NCI-H2081 treated with DMSO at 0.1 percent for 48 hours (cell line): ENCODE measurements around the gene SPATA25.
"Not testable (repeated sequence)": the region's sequence is repeated elsewhere in the genome, so short reads cannot be mapped to it uniquely, and the experiment has no call there.

Source experiments
- DNase-seq: peaks from one replicate; lab custom pipeline; 2025; lab: John Stamatoyannopoulos, UW

The SPATA25 gene

DNA sequence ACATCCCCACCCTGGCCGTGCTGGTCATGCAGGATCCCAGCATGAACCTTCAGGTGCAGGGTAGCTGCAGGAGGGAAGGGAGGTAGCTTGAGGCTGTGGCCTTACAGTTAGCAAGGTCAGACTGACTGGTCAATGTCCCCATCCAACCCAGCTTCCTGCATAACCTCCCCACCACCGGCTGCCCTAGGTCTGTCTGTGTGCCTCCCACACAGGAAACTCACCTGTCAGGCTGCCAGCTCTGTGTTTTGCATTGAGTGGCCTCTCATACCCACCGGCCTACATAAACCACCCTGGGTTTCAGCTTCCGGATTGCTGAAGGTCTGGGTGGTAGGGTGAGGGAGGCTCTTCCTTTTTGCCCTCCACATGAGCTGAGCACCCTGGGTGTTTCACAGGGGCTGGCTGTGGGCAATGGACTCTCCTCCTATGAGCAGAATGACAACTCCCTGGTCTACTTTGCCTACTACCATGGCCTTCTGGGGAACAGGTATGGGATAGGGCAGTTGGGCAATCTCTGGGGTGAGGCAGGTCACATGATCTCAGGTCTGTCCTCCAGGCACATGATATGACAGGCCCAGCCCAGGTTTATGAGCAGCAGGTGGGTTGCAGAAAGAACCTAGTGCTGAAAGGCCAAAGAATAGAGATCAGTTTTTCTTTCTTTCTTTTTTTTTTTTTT lies 5.5 kb upstream of the SPATA25 start:
- no peak for DNase-seq

DNA sequence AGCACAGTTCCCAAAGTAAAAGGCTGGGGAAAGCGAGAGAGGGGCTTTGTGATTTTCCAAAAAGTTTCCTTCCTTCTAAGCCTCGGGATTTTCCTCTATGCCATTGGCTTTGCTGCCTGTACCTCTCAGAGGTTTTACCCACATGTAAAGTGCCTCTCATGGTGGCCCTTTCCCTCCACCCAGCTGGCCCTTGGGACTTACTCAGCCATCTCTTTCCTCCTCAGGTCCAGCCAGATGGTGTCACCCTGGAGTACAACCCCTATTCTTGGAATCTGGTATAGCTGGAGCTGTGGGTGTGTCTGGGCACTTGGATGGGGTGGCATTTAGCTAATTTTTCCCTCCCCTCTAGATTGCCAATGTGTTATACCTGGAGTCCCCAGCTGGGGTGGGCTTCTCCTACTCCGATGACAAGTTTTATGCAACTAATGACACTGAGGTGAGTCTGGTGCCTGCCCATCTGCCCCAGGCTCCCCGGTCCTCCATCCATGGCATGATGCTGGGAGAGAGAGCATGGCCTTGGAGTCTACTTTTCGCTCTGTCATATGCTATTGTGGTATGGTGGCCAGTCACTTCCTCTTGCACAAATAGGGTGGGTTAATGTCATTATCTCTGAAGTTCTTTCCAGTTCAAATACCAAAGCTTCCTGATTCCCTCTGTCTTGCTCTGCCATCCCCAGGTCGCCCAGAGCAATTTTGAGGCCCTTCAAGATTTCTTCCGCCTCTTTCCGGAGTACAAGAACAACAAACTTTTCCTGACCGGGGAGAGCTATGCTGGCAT lies 4.8 kb upstream of the SPATA25 start:
- no peak for DNase-seq

DNA sequence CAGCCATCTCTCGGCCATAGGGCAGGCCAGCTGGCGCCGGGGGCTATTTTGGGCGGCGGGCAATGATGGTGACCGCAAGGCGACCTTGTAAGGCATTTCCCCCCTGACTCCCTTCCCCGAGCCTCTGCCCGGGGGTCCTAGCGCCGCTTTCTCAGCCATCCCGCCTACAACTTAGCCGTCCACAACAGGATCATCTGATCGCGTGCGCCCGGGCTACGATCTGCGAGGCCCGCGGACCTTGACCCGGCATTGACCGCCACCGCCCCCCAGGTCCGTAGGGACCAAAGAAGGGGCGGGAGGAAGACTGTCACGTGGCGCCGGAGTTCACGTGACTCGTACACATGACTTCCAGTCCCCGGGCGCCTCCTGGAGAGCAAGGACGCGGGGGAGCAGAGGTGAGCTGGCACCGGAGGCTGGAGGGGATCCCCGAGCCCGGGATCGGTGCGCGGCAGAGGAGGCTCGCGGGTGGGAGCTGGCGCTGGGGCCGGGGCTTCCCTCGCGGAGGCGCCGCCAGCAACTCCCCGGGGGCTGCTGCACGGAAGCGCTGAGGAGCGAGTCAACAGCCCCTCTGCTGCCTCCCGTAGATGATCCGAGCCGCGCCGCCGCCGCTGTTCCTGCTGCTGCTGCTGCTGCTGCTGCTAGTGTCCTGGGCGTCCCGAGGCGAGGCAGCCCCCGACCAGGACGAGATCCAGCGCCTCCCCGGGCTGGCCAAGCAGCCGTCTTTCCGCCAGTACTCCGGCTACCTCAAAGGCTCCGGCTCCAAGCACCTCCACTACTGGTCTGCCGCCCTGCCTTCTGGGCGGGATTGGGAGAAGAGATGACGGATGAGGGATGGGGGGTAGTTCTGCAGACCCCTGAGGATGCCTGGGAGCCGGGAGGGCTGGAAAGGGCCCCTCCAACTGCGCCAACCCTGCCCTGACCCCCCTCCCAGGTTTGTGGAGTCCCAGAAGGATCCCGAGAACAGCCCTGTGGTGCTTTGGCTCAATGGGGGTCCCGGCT lies 3.9 kb upstream of the SPATA25 start, which contains the start of the genes CTSA and NEURL2:
CTSA (plus strand) TSS at position 351 of the 999 bp plus-strand sequence; CDS start at position 585, 234 bp downstream.
NEURL2 (minus strand) TSS at position 224 of the 999 bp plus-strand sequence; CDS start at position 7, 217 bp downstream.
- DNase-seq: no peak

DNA sequence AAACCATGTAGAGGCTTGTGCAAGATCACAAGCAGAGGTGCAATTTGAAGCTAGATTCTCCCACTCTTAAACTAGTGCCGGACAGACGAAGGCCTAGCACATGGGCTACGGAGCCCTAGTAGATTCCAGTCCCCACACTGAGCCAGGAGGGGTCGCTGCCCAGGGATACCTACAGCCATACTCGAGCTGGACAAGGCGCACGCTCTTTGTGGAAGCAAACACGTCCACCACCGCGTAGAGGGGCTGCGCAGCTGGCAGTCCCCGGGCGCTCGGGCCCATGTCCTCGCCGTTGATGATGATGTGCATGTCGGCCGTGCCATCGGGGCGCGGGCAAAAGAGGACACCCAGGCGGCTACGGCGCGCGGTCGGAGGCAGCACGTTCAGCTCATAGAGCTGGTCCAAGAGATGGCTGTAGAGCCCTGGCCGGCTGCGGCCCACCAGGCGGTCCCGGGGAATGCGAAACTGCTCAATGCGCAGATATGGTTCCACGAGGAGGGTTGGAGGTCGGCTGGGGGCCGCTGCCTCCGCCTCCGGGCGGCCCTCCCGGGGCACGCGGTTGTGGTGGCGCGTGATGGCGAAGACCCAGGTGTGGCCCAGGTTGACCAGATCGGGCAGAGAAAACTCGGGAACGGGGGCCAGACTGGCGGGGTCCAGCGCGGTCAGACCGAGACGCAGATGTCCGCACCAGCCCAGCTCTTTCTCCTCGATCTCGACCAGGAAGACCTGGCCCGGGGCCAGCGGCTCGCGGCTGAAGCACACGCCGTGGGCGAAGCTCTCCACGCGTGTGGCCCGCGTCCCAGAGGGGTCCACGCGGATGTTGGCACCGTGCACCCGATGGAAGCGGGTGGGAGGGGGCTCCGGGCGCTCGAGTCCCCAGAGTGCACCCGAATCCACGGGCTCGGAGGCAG lies 2.9 kb upstream of the SPATA25 start:
- DNase-seq: no peak

DNA sequence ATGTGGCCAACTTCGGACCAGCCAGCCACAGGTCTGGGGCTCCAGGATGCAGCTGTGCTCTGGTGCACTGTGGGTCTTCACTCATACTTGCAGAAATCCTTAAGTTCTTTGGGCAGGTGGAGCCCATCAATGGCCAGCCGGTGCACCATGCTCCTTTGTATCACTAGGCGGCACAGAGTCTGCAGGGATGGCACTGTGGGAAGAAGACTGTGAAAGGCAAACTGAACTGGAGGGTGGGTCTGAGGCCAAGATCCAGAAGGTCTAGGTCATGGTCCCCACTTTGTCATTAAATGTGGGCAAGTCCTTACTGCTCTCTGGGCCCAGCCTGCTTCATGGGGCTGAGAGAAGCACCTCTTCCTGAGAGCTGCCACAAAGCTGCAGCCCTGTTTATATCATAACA lies 1.3 kb upstream of the SPATA25 start:
- no peak for DNase-seq

DNA sequence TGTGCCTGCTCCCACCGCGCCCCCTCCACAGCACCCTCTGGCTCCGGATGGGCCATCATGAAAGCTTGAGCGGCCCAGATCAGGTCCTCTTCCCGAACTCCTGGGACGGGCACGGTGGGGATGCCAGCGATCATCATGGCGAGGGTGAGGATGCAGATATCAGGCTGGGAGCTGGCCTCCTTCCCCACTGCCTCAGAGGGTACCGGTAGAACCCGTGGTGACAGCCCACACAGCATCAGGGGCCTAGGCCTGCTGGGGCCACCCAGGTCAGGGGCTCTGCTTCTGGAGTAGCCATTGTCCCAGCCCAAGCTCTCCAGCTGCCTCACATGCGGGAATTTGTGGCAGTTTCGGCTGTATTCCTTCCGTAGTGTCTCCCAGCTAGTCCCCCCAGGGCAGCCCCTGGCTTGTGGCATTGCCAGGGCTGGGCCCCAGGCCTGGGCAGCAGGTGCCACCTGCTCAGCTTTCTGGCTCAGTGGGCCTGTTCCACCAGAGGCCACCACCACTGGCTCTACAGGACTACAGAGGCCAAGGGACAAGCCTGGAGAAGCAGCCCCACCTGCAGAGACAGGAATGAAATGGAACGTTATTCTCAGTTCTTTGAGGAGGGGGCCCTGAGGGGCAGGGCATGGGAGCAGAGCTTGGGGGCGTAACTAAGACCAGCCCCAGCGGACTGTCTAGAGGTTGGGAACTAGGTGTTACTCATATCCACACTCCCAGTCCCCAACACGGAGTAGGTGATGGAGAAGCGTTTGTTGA lies 654 bp downstream of the SPATA25 start:
- no peak for DNase-seq

DNA sequence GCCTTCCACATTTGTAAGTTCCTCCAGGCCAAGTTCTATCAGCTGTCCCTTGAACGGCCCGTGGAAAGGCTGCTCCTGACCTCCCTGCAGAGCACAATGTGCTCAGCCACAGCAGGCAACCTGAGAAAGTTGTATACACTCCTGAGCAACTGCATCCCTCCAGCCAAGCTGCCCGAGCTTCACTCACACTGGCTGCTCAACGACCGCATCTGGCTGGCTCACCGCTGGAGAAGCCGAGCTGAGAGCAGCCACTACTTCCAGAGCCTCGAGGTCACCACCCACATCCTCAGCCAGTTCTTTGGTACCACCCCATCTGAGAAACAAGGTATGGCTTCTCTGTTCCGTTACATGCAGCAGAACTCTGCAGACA lies 4.3 kb downstream of the SPATA25 start:
- DNase-seq: no peak

DNA sequence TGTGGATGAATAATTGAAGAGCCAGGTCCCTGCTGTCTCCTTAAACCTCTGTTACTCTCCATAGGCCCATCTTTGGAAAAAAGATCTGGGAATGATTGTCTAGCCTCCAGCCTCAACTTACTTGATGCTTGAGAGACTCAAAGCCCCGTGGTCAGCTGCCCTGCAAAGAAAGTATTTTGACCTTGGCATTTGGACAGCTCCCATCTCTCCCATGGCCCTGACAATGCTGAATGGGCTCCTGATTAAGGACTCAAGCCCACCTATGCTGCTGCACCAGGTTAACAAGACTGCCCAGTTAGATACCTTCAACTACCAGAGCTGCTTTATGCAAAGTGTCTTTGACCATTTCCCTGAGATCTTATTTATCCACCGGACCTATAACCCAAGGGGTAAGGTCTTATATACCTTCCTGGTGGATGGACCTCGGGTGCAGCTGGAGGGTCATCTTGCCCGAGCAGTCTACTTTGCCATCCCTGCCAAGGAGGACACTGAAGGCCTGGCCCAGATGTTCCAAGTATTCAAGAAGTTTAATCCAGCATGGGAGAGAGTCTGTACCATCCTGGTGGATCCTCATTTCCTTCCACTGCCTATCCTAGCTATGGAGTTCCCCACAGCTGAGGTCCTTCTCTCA lies 4.8 kb downstream of the SPATA25 start:
- DNase-seq: no peak

DNA sequence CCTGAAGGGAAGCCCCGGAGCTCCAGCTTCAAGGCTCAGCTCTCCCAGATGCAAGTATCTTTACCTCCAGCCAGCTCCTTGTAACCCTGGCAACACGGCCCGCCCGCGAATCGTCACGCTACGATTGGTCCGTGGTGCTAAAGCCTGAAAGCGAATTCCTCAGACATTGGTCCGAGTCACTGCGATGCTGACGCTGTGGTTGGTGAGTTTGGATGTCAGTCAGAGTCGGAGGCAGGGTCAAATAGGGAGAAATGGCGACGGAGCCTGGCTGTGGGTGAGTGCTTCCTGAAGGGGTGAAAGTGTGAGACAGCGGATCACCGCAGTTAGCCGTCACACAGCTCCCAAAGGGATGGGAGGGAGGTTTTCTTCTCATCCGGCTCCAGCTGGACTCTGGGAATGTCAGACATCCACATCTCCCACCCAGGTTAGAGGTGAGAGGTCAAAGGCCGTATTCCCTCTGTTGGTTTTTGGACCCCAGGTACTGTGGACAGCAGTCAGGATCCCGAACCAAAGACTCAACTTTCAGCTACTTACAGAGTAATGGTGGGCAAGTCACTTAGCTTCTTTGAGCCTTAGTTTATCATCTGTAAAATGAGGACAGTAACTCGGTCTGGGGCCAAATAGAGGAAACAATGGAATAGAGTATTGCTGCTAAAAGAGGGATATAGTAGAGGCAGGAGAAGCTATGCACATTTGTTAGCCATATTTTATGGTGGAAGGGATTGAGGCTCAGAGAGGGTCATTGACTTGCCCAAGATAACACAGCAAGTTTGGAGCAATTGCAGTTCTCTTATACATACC lies 6.2 kb downstream of the SPATA25 start, which contains the start of gene ZSWIM1:
ZSWIM1 (plus strand) TSS at position 240 of the 801 bp plus-strand sequence. CDS start 1,366 bp downstream, outside the sequence.
- DNase-seq: peak; percentile 91

DNA sequence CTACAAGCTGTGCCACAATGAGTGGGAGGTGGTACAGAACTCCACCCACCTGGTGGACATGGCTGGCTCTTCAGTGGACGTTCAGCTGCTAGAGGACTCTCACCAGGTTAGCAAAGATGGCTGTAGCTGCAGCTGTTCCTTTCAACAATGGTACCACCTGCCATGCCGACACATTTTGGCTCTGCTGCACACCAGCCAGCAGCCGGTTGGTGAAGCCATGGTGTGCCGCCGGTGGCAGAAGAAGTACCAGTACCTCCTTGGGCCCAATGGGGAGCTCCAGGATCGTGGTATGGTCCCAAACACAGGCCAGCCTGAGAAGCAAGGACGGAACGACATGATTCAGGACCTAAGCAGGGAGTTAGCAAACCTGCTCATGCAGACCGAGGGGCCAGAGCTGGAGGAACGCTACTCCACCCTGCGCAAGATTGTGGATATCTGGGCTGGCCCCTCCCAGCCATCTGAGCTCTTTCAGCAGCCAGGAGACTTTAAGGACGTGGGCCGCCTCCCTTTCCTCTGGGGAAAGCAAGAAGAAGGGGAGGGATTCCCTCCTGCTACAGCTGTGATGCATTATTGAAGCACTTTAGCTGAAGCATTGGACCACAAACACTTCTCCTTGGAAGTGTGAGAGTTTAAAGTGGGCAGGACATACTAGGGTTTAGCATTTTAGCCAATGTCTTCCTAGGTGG lies 9.2 kb downstream of the SPATA25 start:
- no peak for DNase-seq

DNA sequence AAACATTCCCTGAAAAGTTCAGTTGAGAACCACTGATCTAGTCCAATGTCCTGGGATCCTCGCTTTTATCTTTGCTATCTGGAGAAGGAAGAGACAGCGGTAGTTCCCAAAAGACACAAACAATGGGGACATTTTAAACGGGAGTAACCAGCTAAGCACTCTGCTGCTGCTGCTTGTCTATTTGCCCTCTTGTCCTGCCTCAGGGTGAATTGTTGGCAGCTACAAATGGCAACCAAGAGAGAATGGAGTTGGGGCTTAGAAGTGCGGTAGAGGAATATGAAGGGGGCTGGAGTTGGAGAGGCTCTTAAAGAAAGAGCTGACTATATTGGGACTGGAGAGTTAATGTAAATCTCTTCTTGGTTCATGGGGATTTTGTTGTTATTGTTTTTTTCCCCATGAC lies 12.8 kb downstream of the SPATA25 start:
- DNase-seq: no peak

DNA sequence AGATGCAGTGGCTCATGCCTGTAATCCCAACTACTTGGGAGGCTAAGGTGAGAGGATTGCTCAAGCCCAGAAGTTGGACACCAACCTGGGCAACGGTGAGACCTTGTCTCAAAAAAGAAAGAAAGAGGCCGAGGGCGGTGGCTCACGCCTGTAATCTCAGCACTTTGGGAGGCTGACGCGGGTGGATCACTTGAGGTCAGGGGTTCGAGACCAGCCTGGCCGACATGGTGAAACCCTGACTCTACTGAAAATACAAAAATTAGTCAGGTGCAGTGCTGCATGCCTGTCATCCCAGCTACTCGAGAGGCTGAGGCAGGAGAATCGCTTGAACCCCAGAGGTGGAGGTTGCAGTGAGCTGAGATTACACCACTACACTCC lies 13.3 kb downstream of the SPATA25 start:
- DNase-seq: not testable (repeated sequence)

DNA sequence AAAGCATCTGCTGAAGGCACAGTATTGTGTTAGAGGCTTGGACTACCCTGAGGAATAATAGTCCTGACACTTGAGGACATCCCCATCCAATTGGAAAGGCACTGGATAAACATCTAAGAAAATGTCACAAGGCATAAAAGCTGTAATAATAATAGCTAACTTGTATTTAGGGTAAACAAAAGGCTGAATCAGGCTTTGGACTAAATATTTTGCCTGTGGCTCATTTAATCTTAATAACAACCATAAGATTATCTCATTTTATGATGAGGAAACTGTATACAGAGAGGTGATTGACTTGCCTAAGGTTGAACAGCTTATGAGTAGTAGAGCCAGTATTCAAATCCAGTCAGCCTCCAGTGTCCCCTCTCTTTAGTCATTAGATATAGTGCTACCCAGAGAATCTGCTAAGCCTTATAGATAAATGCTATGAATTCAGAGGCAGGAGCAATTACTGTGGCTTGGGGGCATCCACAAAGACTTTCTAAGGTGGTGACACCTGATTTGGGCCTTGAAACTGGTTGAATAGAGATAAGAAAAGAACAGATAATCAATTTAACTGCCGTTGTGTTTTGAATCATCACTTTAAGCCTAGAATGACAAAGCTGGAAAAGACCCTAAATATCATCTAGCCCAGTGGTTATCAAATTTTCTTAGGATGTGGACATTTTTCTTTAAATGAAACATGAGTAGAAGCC lies 13.9 kb downstream of the SPATA25 start:
- DNase-seq: no peak

DNA sequence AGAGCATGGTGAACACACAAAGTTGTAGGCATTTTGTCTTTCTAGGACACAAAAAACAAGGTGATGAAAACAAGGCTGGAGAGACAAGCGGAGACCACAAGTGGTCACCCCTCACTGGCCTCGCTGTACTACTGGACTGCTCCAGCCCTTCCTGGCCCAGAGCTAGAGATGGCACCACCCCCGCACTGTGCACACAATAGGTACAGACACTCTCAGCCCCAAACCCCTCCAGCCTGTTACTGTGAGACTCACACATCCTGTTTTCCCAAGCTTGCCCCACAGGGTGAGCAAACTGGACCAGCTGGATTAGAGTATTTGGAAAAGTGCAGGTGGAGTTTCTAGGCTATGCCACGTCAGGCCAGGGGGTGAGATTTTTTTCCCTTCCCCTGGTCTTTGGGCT lies 14.8 kb downstream of the SPATA25 start:
- no peak for DNase-seq

DNA sequence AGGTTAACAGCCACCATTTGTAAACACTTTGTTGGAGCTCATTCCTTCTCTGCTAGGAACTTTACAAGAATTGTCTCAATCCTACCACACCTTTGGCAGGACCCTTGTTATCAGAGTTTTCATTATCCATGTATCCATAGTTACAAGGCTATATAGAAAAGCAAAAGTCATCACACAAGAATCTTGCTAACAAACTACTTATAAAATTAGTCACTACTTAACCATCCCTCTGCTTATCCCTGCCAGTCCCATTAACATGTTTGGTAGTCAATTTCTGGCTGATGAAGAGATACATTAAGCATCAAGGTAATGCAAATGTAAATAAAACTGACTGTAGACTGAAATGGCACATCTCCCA lies 19.6 kb downstream of the SPATA25 start:
- no peak for DNase-seq

DNA sequence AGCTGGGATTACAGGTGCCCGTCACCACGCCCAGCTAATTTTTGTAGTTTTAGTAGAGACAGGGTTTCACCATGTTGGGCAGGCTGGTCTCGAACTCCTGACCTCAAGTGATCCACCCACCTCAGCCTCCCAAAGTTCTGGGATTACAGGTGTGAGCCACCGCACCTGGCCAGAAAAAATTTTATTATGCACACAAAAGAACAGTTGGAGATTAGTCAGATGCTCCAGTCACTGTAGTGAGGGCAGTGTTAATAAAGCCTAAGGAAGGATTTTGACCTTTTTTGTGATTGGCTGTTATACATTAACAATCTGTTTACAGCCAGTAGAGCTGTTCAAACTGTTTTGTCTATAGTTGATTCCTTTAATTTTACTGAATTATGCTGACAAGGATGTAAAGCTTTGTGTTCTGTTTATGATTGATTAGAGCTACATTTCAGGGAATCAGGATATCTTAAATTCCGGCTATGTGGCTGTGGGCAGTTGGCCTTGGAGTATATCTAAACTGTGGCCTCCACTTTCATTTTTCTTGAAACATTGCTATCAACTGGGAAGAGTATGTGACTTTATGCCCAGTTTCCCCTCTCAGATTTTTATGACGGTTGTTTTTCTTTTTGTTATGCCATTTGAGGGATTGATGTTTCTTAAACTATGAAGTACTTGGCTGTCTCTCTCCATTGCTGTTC lies 20.1 kb downstream of the SPATA25 start:
- no peak for DNase-seq

DNA sequence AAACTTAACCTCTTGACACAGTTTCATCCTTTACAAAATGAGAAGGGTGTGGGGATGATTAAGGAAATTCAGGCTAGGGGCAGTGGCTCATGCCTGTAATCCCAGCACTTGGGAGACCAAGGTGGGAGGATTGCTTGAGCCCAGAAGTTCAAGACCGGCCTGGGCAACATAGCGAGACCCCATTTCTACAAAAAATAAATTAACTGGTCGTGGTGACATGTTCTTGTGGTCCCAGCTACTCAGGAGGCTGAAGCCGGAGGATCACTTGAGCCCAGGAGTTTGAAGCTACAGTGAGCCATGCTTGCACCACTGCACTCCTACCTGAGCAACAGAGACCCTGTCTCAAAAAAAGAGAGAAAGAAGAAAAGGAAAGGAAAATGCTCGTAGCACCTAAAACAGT lies 21.0 kb downstream of the SPATA25 start:
- no peak for DNase-seq
